Measurements from ENCODE around the gene NDUFC2.
"Not testable (repeated sequence)": the region's sequence is repeated elsewhere in the genome, so short reads cannot be mapped to it uniquely, and the experiment has no call there.

The NDUFC2 gene

GRCh38 chr11:78049348-78049747, 30.3 kb downstream of the NDUFC2 start:
- DNase-seq = no peak

GRCh38 chr11:78048561-78048960, 31.1 kb downstream of the NDUFC2 start:
- no peak for DNase-seq

- no peak for DNase-seq
Measured at GRCh38 chr11:78046486-78046854, 33.2 kb downstream of the NDUFC2 start.

- peak; percentile 87 for DNase-seq
Measured at GRCh38 chr11:78045851-78046485, 33.7 kb downstream of the NDUFC2 start.

- DNase-seq = no peak
Measured at GRCh38 chr11:78044706-78045105, 35.0 kb downstream of the NDUFC2 start.

GRCh38 chr11:78041843-78042440, 37.7 kb downstream of the NDUFC2 start:
- no peak for DNase-seq

- not testable (repeated sequence) for DNase-seq
Measured at GRCh38 chr11:78041380-78041719, 38.3 kb downstream of the NDUFC2 start.

- DNase-seq = no peak
Measured at GRCh38 chr11:78040691-78041379, 38.8 kb downstream of the NDUFC2 start.

GRCh38 chr11:78039919-78040671, 39.6 kb downstream of the NDUFC2 start:
- peak; percentile 57 for DNase-seq

- DNase-seq = no peak
Measured at GRCh38 chr11:78039391-78039918, 40.2 kb downstream of the NDUFC2 start.

- no peak for DNase-seq
Measured at GRCh38 chr11:78038697-78039313, 40.9 kb downstream of the NDUFC2 start.

- no peak for DNase-seq
Measured at GRCh38 chr11:78037825-78038620, 41.6 kb downstream of the NDUFC2 start.

GRCh38 chr11:78037056-78037455, 42.6 kb downstream of the NDUFC2 start:
- DNase-seq = no peak

- no peak for DNase-seq
Measured at GRCh38 chr11:78036313-78036712, 43.3 kb downstream of the NDUFC2 start.

- DNase-seq = no peak
Measured at GRCh38 chr11:78034623-78035022, 45.0 kb downstream of the NDUFC2 start.

- DNase-seq = no peak
Measured at GRCh38 chr11:78033040-78033439, 46.6 kb downstream of the NDUFC2 start.

GRCh38 chr11:78032090-78032489, 47.6 kb downstream of the NDUFC2 start:
- DNase-seq = no peak

GRCh38 chr11:78031629-78032028, 48.0 kb downstream of the NDUFC2 start:
- DNase-seq = no peak

- peak; percentile 95 for DNase-seq
Measured at GRCh38 chr11:78030429-78031325, 49.0 kb downstream of the NDUFC2 start.

- not testable (repeated sequence) for DNase-seq
Measured at GRCh38 chr11:78028423-78028822, 51.2 kb downstream of the NDUFC2 start.

GRCh38 chr11:78027759-78028158, 51.9 kb downstream of the NDUFC2 start:
- DNase-seq = no peak
